Measurements from ENCODE around the gene DEAF1.

Gene DEAF1

DNA sequence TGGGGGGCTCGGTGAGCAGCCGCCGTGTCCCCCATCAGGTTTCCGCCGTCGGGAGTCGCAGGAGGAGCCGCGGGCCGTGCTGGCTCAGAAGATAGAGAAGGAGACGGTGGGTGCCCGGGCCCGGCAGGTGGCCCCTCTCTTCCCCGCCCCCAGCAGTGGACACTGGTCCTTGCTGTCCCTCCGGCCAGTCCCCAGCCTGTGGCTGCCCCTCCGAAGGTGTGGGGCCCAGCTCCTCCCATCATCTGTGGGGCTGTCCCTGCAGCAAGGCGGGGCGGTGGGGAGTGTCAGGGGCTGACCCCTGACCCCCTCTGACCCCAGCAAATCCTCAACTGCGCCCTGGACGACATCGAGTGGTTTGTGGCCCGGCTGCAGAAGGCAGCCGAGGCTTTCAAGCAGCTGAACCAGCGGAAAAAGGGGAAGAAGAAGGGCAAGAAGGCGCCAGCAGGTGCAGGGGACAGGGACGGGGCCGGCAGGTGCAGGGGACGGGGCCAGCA is 26.3 kb upstream of the DEAF1 start:
- DNase-seq: no peak

DNA sequence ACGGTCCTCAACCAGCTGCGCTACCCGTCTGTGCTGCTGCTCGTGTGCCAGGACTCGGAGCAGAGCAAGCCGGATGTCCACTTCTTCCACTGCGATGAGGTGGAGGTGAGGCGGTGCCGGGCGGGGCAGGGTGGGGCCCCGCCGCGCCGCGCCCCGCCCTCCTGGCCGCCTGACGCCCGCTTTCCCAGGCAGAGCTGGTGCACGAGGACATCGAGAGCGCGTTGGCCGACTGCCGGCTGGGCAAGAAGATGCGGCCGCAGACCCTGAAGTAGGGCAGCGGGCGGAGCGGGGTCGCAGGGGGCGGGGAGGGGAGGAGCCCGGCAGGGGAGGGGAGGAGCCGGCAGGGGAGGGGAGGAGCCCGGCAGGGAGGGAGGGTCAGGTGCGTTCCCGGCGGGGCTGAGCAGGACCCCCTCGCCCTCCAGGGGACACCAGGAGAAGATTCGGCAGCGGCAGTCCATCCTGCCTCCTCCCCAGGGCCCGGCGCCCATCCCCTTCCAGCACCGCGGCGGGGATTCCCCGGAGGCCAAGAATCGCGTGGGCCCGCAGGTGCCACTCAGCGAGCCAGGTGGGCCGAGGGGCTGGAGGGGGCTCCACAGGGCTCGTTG is 25.7 kb upstream of the DEAF1 start:
- DNase-seq: no peak

DNA sequence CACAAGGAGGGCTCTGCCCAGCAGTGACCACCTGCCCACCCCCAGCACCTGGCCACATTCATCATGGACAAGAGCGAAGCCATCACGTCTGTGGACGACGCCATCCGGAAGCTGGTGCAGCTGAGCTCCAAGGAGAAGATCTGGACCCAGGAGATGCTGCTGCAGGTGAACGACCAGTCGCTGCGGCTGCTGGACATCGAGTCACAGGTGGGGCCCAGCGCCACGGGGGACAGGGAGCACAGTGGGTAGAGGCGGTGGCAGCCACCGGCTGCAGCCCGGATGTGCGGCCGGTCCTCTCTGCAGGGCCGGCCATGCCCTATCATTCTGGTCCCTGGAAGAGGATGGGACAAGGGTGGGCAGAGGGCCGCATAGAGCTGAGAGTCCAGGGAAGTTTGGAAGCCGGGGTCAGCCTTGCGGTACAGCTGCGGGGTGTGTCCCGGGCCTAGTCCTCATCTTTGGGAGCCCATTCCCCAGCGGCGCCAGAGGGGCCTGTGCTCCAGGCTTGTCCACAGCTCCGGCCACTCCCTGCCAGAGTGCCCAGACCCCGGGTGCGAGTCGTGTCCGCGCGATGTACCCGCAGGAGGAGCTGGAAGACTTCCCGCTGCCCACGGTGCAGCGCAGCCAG is 25.1 kb upstream of the DEAF1 start:
- no peak for DNase-seq

DNA sequence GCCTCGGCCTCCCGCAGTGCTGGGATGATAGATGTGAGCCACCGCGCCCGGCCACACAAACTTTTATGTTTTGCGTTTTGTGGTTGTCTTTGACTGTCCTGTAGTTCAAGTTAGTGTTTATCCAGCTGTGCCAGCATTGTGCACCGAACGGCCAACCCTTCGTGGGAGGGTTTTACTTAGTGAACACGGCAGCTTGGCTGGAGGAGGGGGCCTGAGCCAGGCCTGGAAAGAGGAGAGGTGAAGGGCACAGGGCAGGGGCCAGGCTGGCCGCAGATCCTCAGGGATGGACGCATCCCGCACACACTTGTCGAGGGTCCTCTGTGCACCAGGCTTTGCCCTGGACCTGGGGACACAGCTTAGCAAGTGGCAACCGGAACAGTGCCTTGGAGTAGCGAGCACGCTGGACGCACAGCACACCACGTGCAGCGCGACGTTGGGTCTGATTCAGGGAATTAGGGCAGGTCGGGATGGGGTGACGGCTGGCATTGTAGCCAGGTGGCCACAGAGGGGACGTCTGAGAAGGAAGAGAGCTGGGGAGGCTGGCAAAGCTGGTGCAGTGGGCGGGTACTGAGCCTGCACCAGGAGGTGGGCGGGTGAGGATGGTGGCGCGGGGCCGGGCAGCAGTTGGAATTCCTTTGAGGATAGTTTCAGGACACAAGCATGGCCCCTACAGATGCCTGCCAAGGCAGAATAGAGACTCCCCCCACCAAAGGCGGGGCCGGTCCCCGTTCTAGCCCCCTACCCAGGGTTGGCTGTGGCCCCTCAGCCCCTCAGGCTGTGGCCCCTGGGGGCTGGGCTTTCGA is 24.4 kb upstream of the DEAF1 start:
- no peak for DNase-seq

DNA sequence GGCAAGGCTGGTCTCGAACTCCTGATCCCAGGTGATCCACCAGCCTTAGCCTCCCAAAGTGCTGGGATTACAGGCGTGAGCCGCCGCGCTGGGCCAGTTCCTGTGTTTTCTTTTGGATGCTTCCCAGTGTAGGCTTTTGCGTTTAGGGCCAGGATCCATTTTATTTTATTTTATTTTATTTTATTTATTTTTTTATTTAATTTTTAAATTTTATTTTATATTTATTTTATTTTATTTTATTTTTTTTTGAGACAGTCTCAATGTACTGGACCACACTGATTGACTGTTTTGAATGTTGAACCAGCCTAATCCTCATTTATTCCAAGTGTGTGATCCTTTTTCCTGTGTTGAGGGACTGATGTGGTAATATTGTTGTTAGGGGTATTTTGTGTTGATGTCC is 19.4 kb upstream of the DEAF1 start:
- no peak for DNase-seq

DNA sequence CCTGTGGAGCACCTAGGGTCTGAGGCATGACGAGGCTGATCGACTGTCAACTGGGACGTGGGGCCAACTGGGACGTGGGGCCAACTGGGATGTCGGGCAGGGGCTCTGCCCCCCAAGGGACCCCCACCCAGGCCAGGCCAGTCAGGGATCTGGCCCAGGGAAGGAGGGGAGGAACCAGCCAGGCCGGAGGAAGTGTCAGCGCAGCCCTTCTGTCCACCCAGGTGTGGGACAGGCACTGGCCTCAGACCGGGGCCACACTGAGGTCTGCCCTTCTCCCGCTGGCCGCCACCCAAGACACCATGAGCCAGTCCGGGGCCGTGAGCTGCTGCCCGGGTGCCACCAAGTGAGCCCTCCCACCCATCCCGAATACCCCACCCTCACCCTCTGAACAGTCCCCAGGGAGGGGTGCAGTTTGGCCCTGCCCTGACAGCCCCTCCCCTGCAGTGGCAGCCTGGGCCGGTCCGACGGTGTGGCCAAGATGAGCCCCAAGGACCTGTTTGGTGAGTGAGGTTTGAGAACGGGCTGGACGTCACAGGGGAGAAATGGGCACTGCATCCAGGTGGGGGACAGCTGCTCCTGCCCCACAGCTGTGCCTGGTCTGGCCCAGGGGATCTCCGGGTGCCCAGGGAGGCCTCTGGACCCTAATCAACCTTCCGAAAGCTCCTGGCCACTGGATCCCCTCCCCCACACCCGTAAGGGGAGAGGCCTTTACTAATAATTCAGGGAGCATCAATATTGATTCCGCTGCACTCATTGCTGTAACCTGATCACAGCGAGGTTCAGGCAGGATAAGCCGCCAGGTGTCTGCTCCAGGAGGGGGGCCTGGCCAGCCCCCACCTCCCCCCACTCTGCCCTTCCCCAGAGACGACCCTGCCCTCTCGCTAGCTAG is 14.3 kb upstream of the DEAF1 start:
- no peak for DNase-seq

DNA sequence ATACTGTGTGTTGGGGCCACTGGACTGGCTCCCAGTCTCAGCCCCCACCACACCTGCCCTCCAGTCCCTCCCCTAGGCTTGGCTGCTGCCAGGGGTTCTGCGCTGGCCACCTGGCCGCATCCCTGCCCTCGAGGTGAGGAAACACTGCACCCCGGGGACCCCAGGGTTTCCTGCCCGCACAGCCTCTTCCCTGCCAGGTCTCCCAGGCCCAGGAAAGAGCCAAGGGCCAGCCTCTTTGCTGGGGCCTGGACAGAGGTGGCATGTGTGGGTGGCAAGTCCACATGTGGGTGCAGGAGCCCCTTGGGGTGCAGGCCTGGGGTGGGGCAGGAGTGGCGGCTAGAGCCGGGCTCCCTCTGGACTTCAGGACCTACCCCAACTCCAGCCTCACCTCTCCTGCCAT is 13.5 kb upstream of the DEAF1 start:
- DNase-seq: no peak

DNA sequence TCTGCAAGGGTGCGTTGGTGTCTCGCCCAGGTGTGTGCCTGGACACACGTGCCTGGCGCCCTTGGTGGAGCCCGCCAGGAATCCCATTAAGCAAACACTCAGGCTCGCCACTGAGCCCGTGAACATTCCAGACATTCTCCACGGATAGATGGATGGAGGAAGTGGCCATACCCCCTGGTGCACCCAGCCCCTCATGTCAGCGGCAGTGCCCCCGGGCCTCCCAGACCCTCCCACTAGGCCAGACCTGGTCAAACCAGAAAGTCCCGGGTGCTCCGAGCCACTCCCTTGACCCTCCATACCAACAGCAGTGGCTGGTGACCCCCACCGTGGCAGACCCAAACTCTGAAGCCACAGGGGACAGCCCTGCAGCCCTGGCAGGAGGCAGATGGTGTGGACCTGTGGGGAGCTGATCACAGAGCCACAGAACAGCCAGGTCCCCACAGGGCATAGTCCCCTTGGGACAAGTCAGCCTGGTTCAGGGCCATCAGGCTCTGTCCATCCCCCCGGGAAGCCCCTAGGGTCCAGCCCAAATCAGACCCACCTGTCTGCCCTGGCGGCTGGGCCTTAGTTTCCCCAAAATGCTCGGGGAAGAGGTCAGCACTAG is 12.9 kb upstream of the DEAF1 start:
- DNase-seq: no peak

DNA sequence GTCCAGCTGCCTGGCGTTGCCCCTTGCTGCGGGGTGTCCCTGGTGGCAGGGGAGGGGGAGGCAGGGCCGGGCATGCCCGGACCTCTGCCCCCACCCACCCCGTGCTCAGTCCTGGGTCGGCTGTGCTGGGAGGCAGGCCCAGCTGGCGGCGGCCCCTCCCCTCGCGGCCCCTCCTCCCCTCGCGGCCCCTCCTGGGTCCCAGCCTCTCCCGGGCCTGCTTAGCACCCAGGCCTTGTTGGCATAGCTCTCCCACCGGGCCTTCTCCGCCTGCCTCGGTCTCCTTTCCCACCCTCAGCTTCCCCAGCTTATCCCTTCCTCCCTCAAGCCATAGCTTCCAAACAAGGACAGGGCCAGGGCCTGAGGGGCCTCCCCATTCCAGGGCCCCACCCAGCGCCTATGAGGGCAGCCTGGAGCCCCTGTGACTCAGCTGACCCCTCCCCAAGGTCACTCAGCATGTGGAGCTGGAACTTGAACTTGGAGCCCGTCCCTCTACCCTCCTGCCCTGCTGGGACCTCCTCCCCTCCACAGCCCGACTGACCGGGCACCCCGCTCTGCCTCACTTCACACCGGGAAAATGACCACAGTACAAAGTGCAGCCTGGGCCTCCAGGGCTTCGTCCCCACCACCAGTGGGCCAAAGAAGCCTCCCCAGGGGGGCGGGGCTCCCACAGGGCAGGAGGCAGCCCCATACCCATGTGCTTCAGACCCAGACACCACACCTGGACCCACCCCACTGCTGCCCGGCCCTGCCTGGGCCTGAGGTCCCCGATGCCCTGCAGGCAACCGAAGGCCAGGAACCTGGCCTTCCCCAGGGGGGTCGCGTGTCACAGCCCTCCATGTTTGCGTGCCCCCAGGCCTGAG is 12.2 kb upstream of the DEAF1 start:
- DNase-seq: no peak

DNA sequence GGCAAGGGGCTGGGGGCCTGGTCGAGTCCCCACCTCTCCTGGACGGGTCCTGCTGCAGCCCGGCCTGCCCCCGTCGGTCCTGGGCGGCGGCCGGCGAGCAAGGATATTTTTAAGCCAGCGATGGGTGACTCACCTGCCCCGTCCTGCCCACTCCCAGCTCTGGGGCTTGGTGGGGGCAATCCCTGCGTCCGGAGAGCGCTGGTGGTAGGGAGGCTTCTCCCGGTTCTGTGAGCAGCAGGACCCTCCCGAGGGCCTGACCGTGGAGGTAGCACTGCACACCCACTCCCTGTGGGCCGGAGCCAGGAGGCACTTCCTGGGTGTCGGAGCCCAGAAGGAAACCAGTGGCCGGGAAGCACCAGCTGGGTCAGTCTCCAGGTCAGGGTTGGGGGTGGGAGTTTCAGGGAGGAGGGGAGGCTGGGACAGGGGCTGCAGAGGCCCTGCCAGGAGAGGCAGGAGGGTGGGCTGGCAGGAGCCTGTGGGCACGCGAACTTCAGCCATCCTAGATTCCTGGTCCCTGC is 11.5 kb upstream of the DEAF1 start:
- no peak for DNase-seq

DNA sequence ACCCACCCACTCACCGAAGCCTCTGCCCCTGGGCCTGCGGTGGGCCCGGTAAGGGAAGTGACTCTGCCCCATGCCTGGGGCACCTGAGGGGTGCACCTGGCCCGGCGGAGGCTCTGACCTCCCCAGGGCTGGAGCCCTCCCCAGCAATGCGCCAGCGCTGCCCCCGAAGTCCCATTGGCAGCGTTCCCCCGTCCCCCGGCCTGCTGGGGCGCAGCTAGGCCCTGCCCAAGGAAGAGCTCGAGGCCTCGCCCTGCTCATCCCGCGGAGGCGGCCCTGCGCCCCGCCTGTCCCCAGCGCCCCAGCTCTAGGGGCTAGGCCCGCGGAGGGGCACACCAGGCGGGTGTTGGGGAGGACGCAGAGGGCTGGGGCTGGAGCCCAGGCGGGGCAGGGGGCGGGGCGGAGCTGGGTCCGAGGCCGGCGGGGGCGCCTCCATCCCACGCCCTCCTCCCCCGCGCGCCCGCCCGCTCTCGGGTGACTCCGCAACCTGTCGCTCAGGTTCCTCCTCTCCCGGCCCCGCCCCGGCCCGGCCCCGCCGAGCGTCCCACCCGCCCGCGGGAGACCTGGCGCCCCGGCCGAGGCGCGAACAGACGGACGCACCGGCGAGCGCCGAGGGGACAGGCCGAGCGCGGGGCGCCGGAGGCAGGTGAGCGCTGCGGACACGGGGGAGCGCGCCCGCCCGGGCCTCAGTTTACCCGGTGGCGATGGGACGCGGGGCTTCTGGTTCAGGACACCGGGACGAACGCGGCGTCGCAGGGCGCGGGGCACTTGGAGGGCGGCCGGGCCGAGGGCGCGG is 10.8 kb upstream of the DEAF1 start, which contains the start of gene EPS8L2:
Gene EPS8L2, plus strand, starts transcription at position 586 of the 793 bp plus-strand sequence. CDS start 3,177 bp downstream, outside the sequence.
- DNase-seq: no peak

DNA sequence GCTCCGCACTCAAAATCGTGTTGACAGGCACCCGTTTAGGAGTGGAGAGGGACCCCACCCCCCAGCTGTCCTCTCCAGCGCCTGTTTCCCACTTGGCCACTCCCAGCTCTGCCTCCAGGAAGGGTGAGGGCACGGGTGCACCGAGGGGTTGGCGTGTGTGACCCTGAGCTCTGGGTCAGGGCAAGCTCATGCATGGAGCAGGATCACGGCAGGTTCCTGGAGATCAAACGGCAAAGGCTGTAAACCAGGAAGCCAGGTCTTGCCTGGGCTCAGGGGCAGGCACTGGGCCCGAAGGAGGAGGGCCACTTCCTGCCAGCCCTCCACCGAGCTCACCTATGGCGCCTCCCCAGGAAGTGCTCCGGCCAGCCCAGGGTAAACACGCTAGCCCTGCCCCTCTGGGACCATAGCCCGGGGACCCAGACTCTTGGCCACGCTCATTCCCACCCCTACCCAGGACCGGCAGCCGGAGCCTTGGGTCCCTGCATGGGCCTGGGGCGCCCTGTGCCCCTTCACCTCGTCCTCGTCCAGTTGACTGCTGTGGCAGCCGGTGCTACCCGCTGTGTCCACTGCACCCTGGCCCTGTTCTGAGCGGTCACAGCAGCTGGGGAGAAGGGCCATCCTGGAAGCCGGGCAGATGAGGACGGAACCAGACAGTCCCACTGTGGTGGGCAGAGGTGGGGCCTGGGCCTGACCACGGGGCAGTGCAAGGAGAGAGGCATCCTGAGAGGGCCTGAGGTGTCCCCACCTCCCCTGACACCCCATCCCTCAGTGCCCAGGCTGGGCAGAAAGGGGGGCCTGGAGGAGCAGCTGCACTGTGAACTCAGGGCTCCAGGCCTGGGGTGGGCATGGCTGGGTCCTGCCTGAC is 10.0 kb upstream of the DEAF1 start:
- no peak for DNase-seq

DNA sequence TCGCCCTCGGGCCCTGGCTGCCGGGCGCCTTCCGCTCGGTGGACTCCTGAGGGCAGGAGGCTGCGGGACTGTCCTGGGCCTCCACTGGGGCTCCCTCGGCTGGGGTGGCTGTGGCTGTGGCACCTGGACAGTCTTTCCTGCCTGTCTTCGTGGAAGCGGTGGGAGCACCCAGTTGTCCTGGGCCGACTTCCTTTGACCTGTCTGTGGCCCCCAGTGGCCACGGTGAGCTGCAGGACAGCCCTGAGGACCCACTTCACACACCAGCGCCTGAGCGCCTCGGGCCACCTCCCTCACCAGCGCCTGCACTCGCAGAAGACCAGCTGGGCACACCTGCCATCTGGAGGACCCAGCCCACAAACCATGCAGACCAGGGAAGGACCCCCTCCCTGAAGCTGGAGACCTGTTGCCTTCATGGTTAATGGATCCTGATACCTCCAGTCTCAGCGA is 9.2 kb upstream of the DEAF1 start:
- no peak for DNase-seq

DNA sequence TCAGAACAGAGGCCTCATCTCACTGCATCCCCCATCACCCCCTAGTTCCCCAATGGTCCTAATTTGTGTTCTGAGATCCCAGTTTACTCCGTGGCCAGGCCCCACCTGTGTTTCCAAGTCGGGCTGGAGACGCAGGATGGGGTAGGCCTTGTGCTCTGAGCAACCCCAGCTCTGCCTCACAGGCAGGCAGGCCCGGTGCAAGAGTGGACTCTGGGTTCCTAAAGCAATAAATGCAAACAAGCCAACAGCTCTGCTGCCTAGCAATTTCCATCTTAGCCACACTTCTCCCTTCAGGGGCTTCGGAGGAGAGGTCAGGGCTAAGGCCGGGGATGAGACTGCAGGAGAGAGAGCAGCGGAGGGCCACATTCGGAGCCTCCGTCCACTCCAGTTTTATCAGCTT is 8.5 kb upstream of the DEAF1 start:
- DNase-seq: no peak

DNA sequence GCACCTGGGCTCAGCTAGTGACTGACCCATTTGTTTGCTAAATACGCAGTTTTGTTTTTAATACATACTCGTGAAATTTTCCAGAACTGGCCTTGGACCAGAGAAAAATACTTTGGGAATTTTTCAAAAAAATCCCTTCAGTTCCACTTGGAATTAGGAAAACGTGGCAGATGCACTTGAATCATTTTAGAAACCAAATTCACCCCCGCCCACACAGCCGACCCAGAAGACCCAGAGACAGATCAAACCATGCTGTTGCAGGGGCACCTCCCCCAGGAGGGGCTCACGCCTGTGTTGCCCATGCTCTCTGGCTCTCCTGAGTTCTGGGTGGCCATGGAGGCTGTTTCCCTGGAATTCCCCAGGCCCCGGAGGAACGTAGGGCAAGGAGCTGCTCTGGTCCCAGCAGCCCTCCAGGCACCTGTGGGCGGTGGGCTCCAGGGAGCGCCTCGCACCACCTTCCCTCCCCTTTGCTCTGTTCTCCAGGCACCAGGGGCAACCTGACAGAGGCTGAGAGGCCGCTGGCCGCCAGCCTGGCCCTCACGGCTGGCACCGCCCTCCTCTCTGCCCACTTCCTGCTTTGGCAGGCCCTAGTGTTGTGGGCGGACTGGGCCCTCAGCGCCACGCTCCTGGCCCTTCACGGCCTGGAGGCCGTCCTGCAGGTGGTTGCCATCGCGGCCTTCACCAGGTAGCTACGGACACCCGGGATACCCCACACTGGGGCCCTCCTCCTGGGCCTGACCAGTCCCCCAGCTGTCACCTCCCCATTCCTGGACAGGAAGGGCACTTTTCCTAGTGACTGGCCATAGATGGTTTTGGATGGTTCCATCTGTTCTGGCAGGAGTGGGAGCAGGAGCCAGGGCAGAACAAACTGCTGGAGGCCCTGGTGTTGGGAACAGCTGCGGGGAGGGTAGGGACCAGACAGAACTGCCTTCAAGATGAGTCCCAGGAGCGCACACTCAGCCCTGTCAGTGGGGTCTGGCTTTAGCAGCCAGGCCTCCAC is 7.7 kb upstream of the DEAF1 start:
- DNase-seq: no peak

DNA sequence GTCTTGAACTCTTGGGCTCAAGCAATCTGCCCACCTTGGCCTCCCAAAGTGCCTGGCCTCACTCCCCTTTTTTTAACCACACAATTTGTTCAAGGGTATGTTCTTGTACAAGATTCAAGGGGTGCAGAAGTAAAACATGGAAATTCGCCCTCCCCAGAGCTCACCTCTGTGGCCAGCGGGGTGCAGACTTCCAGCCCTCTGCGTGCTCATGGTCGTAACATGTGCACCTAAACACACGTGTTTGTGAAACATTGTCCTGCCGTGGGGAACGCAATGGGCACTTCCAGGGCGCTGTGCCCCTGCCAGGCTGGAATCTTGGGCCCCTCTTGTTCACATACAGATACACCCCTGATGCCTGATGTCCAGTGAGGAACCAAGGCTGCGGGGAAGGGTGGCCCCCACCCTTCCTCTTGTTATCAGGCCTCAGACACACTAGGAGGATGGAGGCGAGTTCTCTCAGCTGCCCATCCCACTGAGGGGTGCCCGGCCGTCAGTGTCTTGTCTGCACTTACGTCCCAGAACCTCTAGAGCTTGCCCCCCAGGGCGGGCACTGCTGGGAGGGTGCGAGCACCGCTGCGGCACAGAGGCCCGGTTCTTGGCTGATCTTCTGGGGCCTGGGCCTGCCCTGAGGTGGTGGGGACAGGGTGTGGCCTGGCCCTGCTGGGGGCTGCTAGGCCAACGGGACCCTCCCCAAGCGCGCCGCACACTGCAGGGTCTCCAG is 6.9 kb upstream of the DEAF1 start:
- no peak for DNase-seq

DNA sequence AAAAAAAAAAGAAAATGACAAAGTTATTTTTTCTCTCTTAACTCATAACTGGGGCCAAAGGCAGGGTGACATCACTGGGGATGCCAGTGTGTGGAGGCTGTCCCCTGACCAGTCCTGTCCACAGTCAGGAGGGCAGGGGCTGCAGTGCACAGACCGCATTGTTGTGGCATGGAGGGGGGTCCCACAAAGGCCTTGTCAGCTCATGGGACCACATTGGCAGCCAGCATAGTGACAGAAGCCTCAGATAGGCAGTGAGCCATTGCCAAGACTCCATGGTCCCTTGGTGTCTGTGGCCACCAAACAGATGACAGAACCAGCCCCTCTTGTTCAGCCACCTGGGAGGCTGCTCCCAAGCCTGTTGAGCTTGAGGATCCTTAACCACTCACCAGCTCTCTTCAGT is 4.7 kb upstream of the DEAF1 start:
- DNase-seq: no peak
